GM12864 (cell line): ENCODE results near the gene SLC13A2.
"Not testable (repeated sequence)": the region's sequence is repeated elsewhere in the genome, so short reads cannot be mapped to it uniquely, and the experiment has no call there.

Source experiments
- DNase-seq: peaks from one replicate; pipeline ENCODE4 v3.0.0-alpha.2; 2011; ENCODE audit warnings: low read depth
- H3K4me3 ChIP-seq: 2 replicates; pipeline ENCODE4 v1.5.1; 2011; ENCODE audit warnings: mild to moderate bottlenecking, low read depth, low read length, control low read depth
- CTCF ChIP-seq: IDR thresholded peaks from 2 replicates; pipeline ENCODE4 v1.5.1; 2011; ENCODE audit warnings: low read depth, mild to moderate bottlenecking, moderate library complexity, low read length, control low read depth, inconsistent platforms; ENCODE audit errors: missing control alignments

SLC13A2 gene

GRCh38 chr17:28443901-28444638 lies 29.4 kb upstream of the SLC13A2 start:
- H3K4me3 ChIP-seq = no peak overlapping the region
- DNase-seq = no peak
- no peak for TF ChIP-seq CTCF

- no peak overlapping the region for H3K4me3 ChIP-seq
- TF ChIP-seq CTCF = no peak
- DNase-seq = no peak
Measured at GRCh38 chr17:28446716-28447395, 26.6 kb upstream of the SLC13A2 start.

GRCh38 chr17:28447396-28447760 lies 26.1 kb upstream of the SLC13A2 start:
- no peak for TF ChIP-seq CTCF
- no peak overlapping the region for H3K4me3 ChIP-seq
- no peak for DNase-seq

GRCh38 chr17:28449859-28450258 lies 23.6 kb upstream of the SLC13A2 start:
- DNase-seq = no peak
- TF ChIP-seq CTCF = no peak

GRCh38 chr17:28457890-28458289 lies 15.6 kb upstream of the SLC13A2 start:
- H3K4me3 ChIP-seq = no peak overlapping the region
- no peak for DNase-seq
- TF ChIP-seq CTCF = no peak

More at GRCh38 chr17:28449859-28450258, 23.6 kb upstream of the SLC13A2 start:
- H3K4me3 ChIP-seq = no peak overlapping the region

- DNase-seq, H3K4me3 ChIP-seq: not testable (repeated sequence)
Measured at GRCh38 chr17:28458881-28459280, 14.6 kb upstream of the SLC13A2 start.

- no peak overlapping the region for H3K4me3 ChIP-seq
- no peak for TF ChIP-seq CTCF
- no peak for DNase-seq
Measured at GRCh38 chr17:28460901-28461300, 12.5 kb upstream of the SLC13A2 start.
